Measurements from ENCODE around the gene TBC1D32. TPM values are rescaled to one million over a fixed set of nuclear protein-coding genes. Genes with fewer than 3 reads are reported as not detected.

Gene TBC1D32
- total RNA-seq, 1 donor from 2014 or later, result 2.1 TPM

- TF ChIP-seq, protein P1, sequence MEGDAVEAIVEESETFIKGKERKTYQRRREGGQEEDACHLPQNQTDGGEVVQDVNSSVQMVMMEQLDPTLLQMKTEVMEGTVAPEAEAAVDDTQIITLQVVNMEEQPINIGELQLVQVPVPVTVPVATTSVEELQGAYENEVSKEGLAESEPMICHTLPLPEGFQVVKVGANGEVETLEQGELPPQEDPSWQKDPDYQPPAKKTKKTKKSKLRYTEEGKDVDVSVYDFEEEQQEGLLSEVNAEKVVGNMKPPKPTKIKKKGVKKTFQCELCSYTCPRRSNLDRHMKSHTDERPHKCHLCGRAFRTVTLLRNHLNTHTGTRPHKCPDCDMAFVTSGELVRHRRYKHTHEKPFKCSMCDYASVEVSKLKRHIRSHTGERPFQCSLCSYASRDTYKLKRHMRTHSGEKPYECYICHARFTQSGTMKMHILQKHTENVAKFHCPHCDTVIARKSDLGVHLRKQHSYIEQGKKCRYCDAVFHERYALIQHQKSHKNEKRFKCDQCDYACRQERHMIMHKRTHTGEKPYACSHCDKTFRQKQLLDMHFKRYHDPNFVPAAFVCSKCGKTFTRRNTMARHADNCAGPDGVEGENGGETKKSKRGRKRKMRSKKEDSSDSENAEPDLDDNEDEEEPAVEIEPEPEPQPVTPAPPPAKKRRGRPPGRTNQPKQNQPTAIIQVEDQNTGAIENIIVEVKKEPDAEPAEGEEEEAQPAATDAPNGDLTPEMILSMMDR (IDR thresholded peaks at IDR 0.05), result no peak
- peaks cover 0 to 15% of the 10 kb centered on the region in 2 donors for H3K9me3 ChIP-seq
- H3K4me1 ChIP-seq, result no peaks in the 10 kb centered on the region
- H3K27ac ChIP-seq, result no peak overlapping the region
- no peaks in the 10 kb centered on the region for H3K27me3 ChIP-seq
- peaks cover 0 to 23% of the 10 kb centered on the region in 2 donors for H3K36me3 ChIP-seq
- H3K4me3 ChIP-seq, result no peak overlapping the region
- DNase-seq (ENCODE audit: low spot score in 2 of 2), result no peak
- intact Hi-C loops (cut with DNase I), result no loop called here
Measured at GRCh38 chr6:121161886-121162285, 172.4 kb downstream of the TBC1D32 start.

DNA sequence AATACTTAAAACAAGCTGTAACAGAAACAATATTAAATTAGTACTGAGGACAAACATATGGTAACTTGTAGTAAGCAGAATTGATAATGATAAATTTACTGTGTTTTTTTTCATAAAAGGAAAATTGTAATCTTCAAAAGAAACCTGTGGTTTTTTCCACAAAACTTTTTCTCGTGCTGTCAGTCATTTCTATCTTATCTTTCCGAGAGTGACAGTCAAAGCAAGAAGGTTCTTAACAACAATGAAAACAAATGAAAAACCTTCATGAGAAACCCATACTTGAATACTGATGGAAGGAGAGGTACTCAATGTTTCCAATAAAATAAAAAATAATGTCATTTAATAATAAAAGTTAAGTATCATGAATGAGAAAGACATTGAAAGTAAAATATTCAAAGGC, 174.0 kb downstream of the TBC1D32 start:
- TF ChIP-seq, protein P1 (IDR thresholded peaks at IDR 0.05), result no peak
- DNase-seq (ENCODE audit: low spot score in 2 of 2), result no peak
- intact Hi-C loops (cut with DNase I), result no loop called here

DNA sequence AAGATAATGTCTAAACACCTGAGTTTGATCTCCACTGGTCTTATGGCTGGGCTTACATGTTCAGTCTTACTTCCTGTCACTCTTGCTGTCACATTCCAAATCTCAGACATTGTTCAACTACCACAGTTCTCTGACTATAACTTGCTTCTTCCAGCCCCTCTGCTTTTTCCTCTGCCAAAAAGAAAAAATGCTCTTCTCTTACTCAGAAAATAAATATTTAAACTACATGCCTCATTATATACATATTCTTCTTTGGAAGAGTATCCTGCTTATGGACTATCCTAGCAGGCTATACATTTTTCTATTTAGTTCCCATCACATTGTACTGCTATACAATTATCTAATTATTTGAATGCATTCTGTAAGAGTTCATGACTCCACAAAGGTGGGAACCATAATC, 175.4 kb downstream of the TBC1D32 start:
- intact Hi-C loops (cut with DNase I), result no loop called here
- peaks cover 0 to 15% of the 10 kb centered on the region in 2 donors for H3K9me3 ChIP-seq
- no peak for DNase-seq (ENCODE audit: low spot score in 2 of 2)
- H3K36me3 ChIP-seq, result peaks cover 0 to 23% of the 10 kb centered on the region in 2 donors
- no peaks in the 10 kb centered on the region for H3K4me1 ChIP-seq
- H3K27me3 ChIP-seq, result no peaks in the 10 kb centered on the region
- no peak overlapping the region for H3K4me3 ChIP-seq
- TF ChIP-seq, protein P1 (IDR thresholded peaks at IDR 0.05), result no peak
- H3K27ac ChIP-seq, result no peak overlapping the region

More for the DNA sequence above, 174.0 kb downstream of the TBC1D32 start:
- H3K27me3 ChIP-seq, result no peaks in the 10 kb centered on the region
- H3K27ac ChIP-seq, result no peak overlapping the region
- no peak overlapping the region for H3K4me3 ChIP-seq
- peaks cover 0 to 15% of the 10 kb centered on the region in 2 donors for H3K9me3 ChIP-seq
- peaks cover 0 to 23% of the 10 kb centered on the region in 2 donors for H3K36me3 ChIP-seq
- H3K4me1 ChIP-seq, result no peaks in the 10 kb centered on the region

DNA sequence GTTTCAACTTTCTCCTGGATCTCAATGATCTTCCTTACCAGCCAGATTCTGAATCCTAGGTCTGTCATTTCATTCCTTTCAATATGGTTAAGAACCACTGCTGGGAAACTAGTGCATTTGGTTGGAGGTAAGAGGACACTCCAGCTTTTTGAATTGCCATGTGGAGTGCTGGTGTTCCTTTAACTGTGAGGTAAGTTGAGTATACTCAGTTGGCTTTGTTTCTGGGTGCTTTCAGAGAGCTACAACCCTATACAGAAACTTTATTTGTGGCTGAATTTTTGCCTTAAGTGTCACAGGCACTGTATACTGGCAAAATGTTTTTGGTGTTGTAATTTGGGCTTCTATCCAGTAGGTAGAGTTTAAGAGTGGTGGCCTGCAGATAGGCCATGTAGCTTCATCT, 175.8 kb downstream of the TBC1D32 start:
- H3K4me3 ChIP-seq, result no peak overlapping the region
- H3K9me3 ChIP-seq, result peaks cover 0 to 15% of the 10 kb centered on the region in 2 donors
- H3K27ac ChIP-seq, result no peak overlapping the region
- H3K4me1 ChIP-seq, result no peaks in the 10 kb centered on the region
- TF ChIP-seq, protein P1 (IDR thresholded peaks at IDR 0.05), result no peak
- peaks cover 0 to 23% of the 10 kb centered on the region in 2 donors for H3K36me3 ChIP-seq
- no peak for DNase-seq (ENCODE audit: low spot score in 2 of 2)
- no peaks in the 10 kb centered on the region for H3K27me3 ChIP-seq
- intact Hi-C loops (cut with DNase I), result no loop called here

DNA sequence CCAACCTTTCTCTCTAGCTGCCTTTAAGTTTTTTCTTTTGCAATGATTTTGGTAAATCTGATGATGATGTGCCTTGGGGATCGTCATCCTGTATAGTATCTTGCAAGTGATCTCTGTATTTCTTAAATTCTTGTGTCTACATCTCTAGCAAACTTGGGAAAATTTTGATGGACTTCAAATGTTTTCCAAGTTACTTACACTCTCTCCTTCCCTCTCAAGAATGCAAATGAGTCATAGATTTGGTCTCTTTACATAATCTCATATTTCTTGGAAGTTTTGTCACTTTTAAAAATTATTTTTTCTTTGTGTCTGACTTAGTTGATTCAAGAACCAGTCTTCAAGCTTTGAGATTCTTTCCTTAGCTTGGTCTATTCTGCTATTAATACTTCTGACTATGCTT, 176.4 kb downstream of the TBC1D32 start:
- Histone ChIP-seq H3K36me3 (peaks cover 0 to 27% of the 10 kb centered on the region in 2 donors), H3K4me1 (no peaks in the 10 kb centered on the region), H3K27me3 (no peaks in the 10 kb centered on the region), H3K27ac (no peak overlapping the region), H3K9me3 (peaks cover 0 to 17% of the 10 kb centered on the region in 2 donors), H3K4me3 (no peak overlapping the region)
- intact Hi-C loops (cut with DNase I), result no loop called here
- TF ChIP-seq, protein P1 (IDR thresholded peaks at IDR 0.05), result no peak
- DNase-seq (ENCODE audit: low spot score in 2 of 2), result no peak

DNA sequence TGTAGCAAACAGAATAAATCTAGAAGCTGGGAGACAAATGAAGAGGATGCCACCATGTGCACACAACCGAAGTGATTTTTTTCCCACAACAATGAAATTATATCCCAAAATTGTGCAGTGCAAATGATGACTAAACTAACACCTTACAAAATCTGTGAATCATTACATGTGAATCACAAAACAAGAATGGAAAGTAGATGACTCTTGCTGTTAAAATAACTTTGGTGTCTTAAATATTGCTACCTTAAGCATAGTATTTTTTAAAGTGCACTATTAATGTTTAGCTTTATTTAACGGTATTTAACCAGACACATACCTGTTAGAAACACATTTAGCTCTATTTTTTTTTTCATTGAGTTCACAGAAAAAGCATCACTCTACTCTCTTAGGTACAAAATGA, 190.8 kb downstream of the TBC1D32 start:
- Histone ChIP-seq H3K36me3 (no peaks in the 10 kb centered on the region), H3K27me3 (no peaks in the 10 kb centered on the region), H3K9me3 (no peaks in the 10 kb centered on the region), H3K4me3 (no peak overlapping the region), H3K27ac (no peak overlapping the region), H3K4me1 (no peaks in the 10 kb centered on the region)
- DNase-seq (ENCODE audit: low spot score in 2 of 2), result no peak
- TF ChIP-seq, protein P1 (IDR thresholded peaks at IDR 0.05), result no peak
- intact Hi-C loops (cut with DNase I), result no loop called here

All from ascending aorta (tissue), 2 donors.